Measurements from ENCODE around the gene SLC8A3.

Gene SLC8A3

DNA sequence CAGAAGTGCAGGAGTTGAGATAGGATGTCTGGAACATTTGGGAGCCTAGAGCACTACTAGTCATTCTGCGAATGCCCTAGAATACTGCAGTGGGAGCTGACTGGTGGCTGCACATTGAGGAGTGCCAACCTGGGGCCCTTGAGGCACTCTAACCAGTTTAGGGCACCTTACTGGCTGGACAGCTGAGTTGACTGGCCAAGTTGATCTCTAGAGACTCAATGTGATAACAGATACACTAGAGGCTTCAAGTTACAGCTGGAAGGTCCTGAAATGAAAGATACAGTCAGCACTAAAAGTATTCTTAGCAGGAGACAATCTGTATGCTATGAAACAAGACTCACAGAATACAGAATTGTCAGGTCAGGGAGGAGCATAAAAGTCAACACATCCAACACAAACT is 8.0 kb downstream of the SLC8A3 start:
- DNase-seq (ENCODE audit: low read depth in 2 of 2), result no peak

DNA sequence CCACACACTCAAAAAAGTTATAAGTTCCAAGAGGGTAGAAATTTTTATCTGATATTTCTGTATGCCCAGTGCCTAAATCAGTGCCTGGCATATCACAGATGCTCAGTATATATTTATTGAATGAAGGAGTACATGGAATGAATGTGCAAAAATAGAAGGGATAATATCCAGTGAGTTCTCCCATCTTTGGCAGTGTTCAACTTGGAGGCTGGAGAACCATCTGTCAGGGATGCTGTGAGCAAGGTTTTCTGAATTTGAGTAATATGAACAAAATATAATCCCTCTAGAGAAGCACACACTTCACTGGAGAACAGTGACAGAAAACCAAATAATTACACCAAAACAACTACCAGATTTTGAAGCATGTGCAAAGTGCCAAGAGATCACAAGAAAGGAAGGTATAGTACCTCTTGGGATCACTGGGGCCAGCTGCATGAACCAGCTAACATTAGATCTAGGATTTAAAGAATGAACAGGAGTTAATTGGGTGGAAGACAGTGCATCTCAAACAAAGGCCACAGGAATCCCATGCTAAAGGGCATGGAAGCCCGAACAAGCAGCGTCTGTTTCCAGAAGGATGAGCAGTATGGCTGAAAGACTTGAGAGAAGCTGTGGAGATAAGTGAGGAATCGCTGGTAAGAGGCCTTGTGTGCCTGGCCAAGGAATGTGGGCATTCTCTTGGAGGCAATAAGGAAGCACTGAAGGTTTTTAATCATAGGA is 11.5 kb downstream of the SLC8A3 start:
- no peak for DNase-seq (ENCODE audit: low read depth in 2 of 2)

DNA sequence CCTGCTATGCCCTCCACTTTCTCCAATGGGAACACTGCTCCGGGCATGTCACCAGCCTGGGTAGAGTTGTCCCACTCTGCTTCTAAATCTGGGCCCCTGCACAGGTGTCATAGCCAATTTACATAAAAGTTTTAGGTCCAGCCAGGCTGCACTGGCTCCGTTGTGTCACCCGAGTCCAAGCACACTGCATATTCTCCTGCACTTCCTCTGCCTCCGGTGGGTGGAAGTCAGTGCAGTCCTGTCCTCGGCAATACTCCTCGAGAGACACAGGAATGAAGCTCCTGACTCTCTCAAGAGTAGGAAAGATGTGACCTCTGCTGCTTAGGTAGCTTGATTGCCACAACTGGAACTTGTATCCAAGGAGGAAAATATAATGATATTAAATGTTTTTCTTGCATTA is 15.2 kb downstream of the SLC8A3 start:
- no peak for DNase-seq (ENCODE audit: low read depth in 2 of 2)

DNA sequence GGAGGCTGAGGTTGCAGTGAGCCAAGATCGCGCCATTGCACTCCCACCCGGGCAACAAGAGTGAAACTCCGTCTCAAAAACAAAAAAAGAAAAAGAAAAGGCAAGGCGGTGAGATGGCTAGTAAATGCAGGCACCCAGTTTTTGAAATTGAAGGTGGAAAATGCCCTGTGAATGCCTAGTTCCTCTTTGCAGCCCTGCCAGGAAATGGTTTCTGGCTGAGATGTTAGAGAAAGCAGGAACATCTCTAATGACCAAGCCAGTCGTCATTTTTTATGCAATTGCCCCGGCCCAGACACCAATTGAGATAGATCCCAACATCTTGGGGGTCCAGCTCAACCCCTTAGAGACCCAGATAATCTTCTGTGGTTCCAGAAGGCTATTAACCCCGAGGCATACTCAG is 17.0 kb downstream of the SLC8A3 start:
- no peak for DNase-seq (ENCODE audit: low read depth in 2 of 2)

DNA sequence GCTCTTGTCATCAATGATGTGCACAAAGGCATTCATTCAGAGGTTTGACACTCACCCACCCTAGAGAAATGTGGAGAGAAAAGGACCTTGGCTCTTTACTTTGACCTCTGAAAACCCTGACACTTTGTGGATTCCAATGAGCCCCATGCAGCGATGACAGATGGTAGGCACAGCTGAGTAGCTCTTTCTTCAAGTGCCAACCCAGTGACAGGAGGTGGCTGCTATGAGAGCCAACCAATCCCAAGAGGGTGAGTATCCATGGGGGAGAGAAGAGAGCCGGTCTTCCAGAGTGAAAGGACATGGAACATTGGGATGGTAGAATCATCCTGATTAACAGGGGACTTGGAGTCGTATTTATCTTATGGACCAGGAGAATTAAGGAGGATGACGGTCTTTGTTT is 17.8 kb downstream of the SLC8A3 start:
- DNase-seq (ENCODE audit: low read depth in 2 of 2), result no peak

DNA sequence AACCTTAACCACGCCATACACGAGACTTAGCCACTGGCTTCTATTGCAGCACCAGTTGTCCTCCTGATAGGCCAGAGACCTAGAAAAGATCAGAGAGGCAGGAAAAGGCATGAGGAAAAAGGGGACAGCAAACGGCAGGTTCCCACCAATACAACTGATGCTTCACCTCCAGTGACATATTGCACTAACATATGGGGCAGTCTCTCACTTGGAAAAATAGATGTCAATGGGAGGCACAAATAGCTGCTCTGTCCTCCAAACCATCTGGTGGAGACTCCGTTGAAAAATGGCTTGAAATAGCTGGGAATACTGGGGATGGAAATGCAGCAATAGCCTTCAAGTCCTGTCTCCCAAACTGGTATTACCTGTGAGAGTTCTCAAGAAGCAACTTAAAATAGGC is 20.3 kb downstream of the SLC8A3 start:
- DNase-seq (ENCODE audit: low read depth in 2 of 2), result no peak

DNA sequence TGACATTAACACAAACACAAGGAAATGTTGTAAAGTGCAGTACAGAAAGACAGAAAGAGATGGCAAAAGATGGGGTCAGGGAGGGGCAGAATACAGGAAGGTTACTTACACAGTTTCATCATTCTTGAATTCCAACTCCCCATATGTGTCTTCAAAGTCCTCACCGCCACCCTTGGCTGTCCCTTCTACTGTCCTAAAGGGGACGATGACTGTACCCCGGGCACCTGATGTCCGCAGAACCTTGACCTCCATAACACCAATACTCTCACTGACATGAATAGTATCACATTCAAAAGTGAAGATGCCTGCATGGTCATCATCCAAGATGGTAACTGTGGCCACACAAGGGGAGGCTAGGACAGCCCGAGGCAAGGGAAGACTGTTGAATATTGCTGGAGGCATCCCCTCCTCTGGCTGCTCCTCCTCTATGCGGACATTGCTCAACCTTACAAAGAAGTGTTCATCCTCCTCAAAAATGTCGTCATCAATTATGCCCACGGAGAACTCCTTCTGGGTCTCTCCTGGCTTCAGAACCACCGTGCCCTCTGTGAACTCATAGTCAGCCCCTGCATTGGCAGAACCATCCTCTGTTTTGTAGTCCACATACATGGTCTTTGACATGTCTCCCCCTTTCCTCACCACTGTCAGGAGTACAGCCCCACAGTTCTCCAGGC is 22.1 kb downstream of the SLC8A3 start:
- DNase-seq (ENCODE audit: low read depth in 2 of 2), result no peak

DNA sequence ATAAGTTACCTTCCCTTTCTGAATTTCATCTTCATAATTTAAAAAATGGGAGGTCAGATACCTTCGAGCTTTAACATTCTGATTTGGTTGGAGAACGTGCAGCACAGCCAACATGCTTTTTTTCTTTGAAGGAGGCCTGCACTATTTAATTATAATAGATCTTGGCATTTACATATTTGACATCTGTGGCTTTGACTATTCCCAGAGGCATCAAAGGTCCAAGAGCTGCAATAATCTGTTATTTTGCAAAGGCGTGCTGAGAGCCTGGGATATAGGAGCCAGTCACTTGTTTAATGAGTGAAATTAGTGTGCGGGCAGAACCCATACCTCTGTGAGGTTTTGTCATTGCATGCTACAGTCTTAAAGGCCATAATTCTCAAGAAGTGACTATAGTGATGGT is 26.4 kb downstream of the SLC8A3 start:
- no peak for DNase-seq (ENCODE audit: low read depth in 2 of 2)

DNA sequence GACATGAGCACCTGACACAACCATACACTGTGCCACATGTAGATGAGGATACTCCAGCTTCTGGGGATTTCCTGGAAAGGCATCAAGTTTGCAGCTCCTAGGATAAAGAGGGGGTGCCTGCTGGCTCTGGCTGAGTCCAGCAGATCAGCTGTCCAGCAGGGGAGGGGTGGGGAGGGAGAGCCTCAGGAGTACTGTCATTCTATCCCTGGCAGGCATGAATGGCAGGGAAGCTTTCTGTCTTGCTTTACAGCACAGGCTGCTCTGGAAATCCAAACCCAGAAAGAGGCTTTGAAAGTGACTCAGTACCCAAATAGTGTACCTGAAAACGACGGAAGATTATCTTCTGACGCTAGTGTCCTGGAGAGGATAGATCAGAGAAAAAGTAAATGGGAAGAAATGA is 32.2 kb downstream of the SLC8A3 start:
- DNase-seq (ENCODE audit: low read depth in 2 of 2), result no peak

DNA sequence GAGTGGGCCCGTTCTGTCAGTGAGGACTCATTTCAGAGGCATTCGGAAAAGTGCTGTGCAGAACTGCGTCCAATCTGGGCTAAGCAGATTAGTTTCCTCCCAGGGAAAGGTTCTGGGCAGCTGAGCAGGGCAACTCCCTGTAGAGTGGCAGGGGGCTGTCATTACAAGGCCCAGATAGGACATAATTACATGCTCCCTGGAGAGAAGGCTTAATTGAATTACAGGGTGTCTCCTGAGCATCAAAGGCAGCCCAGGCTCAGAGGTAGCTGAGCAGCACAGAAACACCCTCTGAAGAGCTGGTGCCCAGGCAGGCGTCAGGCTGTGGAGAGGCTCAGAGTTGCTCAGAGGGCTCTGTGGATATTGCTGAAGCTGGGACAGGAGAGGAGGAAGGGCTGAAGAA is 36.0 kb downstream of the SLC8A3 start:
- no peak for DNase-seq (ENCODE audit: low read depth in 2 of 2)

DNA sequence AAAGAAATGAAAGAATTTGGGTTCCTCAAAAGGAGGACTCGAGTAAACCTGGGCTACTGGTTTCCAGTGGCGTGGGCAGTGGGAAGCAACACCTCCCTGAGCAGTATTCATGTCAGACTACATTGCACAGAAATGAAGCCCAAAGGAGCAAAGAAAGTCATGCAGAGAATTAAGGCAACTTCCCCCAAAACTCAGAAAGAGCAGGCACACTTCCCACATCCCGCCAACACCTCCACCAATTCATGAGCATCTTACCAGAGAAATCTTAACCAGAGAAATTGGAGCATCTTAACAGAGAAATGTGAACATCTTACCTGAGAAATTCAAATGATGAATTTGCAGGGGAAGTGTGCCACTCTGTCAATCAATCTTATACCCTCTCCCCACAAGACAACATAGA is 36.7 kb downstream of the SLC8A3 start:
- DNase-seq (ENCODE audit: low read depth in 2 of 2), result no peak

DNA sequence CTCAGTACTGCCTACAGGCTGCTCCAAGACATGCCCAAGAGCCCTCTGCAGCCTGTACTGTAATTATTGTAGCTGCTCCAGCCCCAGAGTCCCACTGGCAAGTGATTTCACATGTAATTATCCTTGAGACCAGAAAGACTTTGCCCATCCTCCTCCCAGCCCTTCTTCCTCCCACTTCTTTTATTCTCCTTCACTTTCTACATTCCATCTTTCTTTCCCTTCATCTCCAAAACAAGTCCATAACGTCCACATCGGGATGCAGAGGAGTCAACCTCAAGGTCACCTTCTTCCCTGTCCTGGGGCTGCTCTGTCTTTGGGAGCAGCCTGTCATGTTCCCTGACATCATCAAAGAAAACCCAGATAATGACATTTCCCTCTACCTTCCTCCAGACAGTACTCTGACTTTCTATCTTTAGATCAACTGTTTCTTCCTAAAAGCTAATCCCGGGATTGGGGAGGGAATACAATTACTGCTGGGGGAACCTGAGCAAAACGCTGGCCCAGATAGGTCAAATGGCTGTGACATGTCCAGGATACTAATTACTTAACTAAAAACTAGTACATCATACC is 39.1 kb downstream of the SLC8A3 start:
- DNase-seq (ENCODE audit: low read depth in 2 of 2), result no peak

DNA sequence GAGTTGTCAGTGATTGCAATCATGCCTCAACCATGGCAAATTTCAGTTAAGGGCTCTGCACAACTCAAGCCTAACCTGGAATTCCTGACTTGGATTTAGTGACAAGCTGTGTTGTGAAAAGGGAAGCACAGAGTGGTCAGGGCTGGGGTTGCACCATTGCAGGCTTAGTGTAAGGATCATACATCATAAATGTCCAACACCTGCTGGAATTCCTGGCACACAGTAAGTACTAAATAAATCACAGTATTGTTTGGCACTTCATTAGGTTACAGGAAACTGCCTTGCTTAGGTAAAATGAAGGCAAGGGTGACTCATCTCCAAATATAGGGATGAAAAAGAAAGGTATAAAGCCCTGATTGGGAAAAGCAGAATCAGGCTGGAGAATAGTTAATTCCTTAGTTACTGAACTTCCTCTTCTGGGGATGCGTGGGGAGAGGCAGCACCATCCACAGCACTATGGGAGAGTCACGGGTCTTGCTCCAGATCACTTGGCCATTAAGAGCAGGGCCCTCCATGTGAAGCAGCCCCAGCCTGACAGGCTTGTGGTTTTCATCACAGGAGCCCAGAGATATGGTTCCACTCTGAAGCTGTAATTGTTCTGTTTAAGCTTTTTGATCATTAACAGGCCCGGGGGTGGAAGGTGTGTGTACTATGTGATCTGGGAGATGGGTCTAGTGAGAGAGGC is 39.7 kb downstream of the SLC8A3 start:
- no peak for DNase-seq (ENCODE audit: low read depth in 2 of 2)

DNA sequence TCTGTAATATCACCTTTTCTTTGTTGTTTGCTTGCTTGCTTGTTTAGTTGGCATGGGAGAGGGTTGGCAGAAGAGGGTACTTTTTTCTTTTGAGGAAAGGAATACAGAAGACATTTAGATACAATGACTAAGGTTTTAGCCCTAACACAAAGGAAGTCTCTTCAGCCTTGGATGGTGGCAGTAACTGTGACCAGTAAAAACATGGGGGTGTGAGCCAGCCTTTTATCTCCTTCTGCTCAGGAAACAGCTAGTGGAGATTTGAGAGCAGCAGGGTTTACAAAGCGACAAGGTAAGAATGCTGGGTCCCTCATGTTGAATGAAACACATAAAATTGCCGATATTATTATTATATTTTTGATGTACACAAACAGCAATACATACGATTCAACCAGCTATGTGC is 40.4 kb downstream of the SLC8A3 start:
- no peak for DNase-seq (ENCODE audit: low read depth in 2 of 2)

DNA sequence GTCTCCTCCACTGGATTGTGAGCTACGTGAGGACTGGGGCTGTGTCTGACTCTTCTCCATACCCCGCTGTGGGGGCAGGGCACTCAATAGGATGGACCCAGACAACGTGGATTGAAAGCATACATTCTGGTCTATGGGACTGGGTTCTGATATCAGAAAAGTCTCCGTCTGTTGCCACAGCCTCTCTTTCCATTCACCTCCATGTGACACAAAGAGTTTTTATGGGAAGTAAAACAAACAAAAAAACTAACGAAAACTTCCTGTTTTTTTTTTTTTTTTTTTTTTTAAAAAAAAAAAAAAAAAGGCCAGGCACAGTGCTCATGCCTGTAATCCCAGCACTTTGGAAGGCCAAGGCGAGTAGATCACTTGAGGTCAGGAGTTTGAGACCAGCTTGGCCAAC is 44.7 kb downstream of the SLC8A3 start:
- no peak for DNase-seq (ENCODE audit: low read depth in 2 of 2)

DNA sequence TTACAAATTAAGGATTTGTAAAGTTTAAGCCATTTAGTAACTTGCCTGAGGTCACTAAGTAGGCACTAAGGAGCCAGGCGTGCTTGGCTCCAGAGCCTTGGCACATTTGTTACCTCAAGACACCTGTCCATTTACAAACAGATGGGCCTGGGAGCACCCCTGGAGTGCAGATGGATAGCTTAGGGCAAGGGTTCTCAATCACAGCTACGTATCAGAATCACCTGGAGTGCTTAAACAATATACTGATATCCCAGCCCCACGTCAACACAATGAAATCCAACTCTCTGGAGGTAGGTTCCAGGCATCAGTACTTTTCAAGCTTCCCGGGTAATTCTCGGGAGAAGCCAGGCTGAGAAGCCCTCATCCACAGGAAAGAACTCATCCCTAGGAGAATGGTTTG is 45.4 kb downstream of the SLC8A3 start:
- no peak for DNase-seq (ENCODE audit: low read depth in 2 of 2)

DNA sequence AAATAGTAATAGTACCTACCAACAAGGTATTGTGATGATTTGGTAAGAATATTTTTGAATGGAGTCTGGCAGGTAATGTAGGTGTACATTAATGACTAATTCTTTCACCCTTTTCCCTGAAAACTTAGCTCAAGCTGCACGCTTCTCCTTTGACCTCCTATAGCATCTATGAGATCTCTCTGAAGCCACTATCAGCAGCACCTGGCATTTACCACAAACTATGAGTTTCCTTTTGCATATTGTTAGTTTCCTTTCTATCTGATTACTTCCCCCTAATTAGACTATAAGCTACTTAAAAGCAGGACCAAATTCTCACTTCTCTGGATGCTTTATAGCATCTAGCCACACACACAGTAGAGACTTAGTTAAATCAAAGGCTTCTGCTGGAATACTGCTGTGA is 48.1 kb downstream of the SLC8A3 start:
- DNase-seq (ENCODE audit: low read depth in 2 of 2), result no peak

DNA sequence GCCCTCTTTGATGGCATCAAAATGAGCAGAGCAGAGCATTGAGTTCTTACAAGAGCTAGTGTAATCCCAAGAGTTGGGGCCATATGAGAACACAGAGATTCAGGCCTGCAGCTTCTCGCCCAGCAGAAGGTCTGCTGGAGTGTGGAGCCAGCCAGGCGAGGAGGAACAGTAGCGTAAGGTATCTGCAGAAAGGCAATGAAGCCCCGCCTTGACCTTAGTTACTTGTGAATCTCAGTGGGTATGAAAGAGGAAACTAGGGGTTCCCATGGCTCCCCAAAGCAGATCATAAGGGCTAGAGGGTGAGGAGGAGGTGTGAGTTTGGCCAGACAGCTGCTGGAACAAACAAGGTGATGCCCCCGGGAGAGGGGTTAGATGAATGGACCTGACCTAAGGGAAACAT is 49.4 kb downstream of the SLC8A3 start:
- DNase-seq (ENCODE audit: low read depth in 2 of 2), result no peak

DNA sequence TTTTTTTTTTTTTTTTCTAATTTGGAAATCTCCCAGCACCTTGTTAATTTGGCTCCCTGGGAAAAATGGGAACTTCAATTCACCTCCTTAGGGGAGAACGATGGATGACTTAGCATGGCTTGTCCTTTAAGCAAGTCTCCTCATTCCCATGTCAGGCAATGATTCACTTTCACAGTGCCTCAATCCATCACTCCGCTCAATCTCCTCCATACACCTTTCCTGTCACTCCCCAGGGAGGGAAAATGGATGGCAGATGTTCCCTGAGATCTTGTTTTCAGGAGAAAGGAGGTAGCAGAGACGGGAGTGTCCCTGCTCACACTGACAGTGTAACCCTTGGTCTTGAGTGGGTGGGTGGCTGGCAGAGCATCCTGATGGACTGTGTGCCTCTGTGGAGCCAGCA is 51.0 kb downstream of the SLC8A3 start:
- DNase-seq (ENCODE audit: low read depth in 2 of 2), result no peak

DNA sequence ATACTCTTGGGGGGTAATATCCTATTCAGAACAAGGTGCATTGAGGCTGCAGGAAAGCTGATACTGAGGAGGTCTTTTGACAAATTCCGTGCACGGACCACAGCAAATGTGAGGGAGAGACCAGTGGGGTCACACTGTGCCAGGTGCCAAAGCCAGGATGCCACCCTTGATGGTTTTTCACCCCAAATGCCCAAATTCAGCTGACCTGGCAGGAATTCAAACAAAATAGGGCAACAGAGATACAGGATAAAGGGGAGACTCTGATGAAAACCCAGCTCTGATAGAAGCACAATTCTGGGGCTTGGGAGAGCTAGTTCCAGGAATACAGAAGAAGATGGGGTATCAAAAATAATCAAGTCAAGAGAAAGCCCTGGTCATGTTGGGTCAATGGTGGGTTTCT is 55.3 kb downstream of the SLC8A3 start:
- DNase-seq (ENCODE audit: low read depth in 2 of 2), result no peak

DNA sequence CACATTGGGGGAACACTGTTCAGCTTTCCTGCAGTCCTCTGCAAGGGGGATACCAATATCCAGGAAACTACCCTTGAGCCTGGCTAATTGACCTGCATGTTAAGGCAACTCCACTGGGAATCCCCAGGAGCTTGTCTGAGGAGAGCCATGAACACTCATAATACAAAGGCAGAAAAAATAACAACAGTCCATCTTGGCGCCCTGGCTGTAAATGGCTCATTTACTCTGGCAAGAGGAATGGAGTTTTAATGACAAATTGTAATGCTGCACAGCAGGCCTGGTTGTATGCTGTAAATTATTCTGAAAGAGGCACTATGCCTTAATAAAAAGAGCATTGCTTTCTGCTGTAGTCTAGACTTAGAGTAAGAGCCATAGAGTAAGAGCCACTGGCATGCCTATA is 58.3 kb downstream of the SLC8A3 start:
- no peak for DNase-seq (ENCODE audit: low read depth in 2 of 2)

DNA sequence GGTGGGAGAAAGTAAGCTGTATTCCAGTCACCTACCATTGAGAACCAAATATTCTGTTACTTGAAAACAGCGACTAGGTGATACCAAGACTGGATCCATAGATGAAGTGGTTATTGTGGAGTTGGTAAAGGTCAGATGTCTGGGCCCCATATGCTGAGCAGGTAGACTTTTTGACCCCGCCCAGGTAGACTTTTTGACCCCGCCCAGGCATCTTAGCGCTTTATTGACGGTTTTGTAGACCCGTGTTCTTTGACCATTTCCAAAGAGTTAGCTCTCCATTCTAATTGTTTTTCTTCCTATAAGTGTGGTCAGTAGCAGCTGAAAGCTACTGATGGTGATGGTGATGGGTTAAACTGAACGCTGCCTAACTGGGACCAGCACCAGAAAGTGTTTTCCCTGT is 61.6 kb downstream of the SLC8A3 start:
- DNase-seq (ENCODE audit: low read depth in 2 of 2), result no peak

DNA sequence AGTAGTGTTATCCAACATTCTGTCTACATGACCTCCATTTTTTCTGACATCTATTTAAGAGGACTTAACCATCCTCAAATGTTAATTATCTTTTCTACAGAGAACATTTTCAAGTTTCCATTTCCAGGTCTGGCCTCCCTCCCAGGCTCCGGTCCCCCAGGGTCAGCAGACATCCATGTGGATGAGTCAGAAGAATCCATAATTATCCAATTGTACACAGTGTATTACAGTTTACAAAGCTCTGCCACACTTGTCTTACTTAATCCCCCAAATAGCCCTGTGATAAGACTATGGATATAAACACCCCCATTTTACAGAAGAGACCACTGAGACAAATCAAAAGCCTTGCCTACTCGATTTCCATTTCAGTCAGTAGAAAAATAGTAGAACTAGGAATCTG is 65.0 kb downstream of the SLC8A3 start:
- no peak for DNase-seq (ENCODE audit: low read depth in 2 of 2)
